HG02678 (cell line): ENCODE measurements around the gene RPL21.
"Not testable (repeated sequence)": the region's sequence is repeated elsewhere in the genome, so short reads cannot be mapped to it uniquely, and the experiment has no call there.

ENCODE experiments used
- ATAC-seq: cut with Tn5 transposase; IDR thresholded peaks from one replicate; pipeline ENCODE4 v1.9.1; 2021; ENCODE audit warnings: mild to moderate bottlenecking, moderate library complexity; ENCODE audit not compliant: unreplicated experiment

Gene RPL21

DNA sequence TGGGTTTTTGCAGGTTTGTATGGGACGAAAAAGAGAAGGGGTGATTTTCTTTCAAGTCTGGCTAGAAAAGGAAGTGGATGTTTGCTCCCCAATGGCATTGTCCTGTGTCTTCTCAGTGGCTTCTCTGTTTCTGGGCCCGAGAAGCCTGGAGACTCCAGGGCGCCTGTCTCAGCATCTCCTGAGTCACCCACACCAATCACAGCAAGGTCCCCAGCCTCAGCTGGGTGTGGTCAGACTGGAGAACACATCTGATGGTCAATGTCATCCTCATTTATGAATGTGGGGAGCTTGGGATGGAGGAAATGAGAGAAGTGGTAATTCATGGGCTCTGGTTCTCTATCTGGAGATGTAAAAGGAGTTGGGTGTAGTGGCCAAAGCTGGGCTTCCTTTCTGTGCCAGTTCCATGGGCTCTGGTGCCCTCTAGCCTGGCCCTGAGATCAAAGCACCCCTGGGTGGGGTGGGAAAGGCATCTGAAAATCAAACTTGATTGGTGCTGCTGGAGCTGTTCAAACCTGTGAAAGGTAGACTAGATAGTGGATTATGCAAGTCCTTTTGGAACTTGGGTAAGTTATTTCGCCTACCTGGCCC lies 32.6 kb downstream of the RPL21 start:
- no peak for ATAC-seq

DNA sequence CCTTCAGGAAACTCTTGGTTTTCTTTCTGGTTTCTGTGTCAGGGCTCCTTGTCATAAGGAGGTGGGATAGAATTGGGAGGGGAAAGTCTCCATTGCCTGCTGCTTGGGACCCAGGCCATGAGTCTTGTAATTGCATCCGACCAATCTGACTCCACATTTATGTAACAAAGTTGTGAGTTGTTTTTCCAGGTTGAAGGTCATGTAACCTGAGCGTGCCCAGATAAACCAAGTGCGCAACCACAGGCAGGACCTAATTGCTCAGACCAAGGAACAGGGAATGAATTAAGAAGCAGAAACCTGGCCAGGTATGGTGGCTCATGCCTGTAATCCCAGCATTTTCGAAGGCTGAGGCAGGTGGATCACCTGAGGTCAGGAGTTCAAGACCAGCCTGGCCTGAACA lies 37.0 kb downstream of the RPL21 start:
- no peak for ATAC-seq

DNA sequence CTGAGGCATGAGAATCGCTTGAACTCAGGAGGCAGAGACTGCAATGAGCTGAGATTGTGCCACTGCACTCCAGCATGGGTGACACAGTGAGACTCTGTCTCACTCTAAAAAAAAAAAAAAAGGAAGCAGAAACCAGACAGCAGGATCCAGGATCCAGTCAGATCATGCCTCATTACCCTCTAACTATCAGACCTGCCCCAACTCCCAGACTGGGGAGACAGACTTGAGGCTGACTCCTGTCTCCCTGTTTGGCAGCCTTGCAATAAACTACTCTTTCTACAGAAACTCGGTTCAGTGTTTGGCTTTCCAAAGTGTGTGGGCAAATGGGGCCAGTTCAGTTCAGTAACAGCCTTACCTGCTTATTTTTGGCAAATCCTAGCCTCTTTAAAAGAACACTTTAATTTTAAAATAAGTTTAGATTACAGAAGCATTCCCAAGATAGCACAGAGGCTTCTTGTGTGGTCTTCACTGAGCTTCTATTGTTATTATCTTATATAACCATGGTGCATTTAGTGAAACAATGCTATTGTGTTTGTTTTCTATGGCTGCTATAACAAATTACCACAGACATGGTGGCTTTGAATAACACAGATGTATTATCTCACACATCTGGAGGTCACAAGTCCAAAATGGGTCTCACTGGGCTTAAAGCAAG lies 37.8 kb downstream of the RPL21 start:
- no peak for ATAC-seq

DNA sequence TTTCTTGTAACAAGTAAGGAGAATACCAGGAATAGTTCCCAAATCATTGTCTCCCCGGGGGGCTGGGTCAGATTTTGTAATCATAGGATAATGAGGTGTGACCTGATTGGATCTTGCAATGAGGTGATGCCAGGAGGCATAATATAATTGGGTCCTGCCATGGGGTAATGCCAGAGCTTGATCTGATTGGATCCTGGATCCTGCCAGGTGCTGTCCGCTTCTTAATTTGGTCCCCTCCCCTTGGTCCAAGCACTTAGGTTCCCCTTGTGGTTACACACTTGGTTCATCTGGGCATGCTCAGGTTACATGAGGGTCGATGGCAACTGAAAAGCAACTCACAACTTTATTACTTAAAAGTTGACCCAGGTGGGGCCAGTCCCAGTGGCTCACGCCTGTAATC lies 39.4 kb downstream of the RPL21 start:
- no peak for ATAC-seq

DNA sequence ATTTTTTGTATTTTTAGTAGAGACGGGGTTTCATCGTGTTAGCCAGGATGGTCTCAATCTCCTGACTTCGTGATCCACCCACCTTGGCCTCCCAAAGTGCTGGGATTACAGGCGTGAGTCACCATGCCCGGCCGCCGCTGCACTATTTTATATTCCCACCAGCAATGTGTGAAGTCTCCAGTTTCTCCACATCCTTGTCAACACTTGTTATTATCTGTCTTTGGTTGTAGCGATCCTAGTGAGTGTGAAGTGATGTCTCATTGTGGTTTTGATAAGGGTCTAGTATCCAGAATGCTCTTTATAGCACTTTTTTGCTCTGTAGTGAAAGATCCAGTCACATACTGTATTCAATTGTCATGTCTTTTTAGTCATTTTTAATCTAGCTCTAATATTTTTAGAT lies 40.6 kb downstream of the RPL21 start:
- not testable (repeated sequence) for ATAC-seq

DNA sequence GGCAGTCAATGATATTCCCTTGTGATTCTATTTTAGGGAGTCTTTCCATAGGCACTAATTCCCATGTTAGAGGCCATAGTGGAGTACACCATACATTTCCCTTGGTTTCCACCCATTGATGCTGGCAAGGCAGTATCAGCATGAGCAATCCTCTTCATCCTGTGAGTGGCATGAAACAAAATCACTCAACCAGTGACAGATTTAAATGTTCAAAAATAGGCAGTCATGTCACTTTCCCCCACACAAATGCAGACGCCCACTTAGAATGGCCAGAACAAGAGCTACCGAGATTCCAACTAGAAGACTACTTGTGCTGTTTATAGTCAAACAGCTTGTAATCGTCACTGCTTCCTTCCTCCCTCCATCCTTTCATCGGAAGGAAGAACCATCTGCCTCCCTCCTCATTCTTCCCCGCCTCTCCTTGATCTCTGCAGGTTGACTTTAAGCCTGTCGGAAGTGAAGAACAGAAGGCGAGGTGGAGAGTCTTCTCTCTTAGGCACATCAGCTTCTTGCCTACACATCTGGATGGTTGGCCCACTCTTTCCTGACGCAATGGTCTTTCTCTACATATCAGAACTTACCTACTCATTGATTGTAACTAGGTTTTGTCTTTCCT lies 41.8 kb downstream of the RPL21 start:
- ATAC-seq, result no peak

DNA sequence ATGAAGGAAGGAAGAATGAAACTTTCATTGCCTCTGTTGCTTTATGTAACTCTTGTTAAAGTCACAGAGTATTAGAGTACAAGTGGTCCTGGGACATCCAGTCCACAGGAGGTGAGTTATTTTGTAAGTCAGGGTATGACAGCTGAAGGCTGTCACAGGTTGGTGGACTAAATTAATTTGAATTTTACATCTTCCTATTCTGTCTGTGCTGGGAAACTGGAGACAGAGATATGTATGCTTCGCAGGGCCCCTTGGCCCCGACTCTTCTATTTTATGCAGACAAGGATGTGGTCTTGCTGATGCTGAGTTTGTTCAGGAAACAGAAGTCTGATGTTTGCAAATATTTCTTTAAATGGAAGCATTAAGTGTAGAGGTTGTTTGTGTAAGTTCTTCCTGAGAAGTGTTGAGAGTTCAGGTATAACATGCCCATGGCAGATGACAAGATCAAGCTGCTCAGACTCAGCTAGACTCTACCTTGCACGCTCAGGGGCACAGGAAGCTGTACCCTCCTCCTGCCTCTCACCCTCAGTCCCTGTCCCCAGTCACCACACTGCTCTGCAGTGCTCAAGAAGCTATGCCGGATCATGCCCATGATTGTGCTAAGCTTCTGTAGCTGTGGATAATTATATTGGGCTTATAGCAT lies 42.6 kb downstream of the RPL21 start:
- ATAC-seq, result no peak

DNA sequence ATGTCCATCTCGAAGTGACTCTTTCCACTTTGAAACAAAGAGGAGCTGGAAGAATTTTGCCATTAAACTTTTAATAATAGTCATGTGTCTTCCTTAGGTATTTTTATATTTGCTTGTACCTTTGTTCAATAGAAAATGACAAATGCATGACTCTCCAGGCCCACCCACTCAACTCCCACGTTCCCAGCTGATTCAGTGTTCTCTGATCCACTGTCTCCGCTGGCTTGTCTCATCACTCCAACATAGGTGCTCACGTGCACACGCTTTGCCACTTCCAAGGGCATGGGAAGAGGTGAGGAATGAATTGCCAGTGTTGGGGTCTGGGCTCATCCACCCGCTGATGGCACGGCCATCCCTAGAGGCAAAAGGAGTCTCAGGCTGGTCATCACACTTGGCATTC lies 43.7 kb downstream of the RPL21 start:
- no peak for ATAC-seq

DNA sequence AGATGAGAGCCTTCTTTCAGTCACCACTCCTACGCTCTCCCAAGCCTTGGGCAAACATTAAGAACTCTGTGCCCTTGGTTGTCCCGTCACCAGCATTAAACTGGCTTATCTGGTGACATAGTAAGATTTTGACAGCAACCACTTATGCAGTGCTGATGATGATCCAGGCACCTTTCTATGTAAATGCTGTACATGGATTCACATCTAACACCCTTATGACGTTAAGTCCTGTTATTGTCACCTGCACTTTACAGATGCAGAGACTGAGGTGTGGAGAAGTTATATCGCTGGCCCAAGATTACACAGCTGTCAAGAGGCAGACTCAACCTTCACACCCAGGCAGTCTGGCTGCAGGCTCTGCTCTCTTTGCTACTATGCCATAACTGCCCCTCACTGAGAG lies 44.3 kb downstream of the RPL21 start:
- no peak for ATAC-seq

DNA sequence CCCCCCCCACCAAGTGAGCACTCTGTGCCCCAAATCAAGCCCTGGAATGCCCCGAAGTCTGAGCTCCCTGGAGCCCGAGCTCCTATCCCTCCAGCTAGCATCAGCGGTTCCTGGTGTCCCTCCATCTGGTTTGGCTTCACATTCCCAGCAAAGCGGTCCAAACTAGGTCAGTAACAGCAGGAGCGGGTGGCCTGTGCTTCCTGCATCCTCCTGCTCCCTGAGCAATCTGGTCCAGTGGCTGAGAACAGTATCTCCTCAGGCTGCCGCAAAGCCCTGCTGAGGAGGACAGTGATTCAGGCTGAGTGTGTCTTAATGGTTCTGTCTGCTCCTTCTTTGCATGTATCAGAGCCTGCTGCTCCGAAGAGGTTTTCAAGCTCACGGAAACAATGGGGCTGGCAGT lies 45.1 kb downstream of the RPL21 start:
- ATAC-seq, result no peak

DNA sequence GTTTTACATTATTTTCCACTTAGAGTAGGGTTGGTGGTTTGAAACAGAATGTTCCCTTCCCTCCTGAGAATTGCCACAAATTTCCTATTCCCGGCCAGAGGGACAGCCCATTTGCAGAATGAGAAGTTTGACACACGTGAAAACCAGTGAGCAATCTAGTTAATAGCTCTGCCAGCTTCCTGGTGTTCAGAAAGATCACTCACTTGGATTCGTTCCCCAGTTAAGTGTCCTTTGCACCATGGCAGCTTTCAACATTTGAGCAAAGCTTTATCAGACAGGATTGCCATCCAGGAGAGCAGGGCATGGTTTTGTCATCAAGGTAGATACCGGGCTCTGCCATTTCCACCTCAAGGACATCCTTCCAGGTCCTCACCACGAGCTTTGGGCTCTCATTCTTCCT lies 47.5 kb downstream of the RPL21 start:
- ATAC-seq, result no peak

DNA sequence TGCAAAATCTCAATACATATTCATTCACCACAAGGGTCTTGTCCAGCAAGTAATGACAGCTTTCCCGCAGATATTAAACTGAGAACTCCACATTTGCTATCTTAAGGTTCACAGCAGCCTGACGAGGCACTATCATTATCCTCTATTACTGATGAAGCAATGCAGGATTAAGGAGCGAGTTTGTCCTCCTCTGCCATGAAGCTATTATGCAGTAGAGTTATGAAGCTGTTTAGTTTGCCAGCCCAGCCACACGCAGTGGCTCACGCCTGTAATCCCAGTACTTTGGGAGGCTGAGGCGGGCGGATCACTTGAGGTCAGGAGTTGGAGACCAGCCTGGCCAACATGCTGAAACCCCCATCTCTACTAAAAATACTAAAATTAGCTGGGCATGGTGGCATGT lies 49.0 kb downstream of the RPL21 start:
- not testable (repeated sequence) for ATAC-seq

DNA sequence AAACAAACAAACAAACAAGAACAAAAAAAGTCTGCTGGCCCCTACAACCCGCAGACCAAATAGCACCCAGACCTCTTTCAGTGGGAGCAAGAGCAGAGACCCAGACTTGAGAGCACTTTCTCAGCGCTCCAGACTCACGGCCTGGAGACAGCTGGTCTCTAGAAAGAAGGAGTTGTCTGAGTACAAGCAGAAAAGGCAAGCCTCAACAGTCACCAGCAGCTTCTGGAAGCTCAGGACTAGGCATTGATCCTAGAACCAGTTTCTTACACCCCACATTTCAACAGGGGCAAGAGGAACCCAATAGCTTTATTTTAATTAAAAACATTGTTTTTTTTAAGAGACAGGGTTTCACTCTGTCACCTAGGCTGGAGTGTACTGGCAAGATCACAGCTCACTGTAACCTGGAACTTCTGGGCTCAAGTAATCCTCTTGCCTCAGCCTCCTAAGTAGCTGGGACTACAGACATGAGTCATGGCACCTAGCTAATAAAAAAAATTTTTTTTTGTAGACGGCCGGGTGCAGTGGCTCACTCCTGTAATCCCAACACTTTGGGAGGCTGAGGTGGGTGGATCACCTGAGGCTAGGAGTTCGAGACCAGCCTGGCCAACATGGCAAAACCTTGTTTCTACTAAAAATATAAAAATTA lies 49.7 kb downstream of the RPL21 start:
- ATAC-seq, result no peak

DNA sequence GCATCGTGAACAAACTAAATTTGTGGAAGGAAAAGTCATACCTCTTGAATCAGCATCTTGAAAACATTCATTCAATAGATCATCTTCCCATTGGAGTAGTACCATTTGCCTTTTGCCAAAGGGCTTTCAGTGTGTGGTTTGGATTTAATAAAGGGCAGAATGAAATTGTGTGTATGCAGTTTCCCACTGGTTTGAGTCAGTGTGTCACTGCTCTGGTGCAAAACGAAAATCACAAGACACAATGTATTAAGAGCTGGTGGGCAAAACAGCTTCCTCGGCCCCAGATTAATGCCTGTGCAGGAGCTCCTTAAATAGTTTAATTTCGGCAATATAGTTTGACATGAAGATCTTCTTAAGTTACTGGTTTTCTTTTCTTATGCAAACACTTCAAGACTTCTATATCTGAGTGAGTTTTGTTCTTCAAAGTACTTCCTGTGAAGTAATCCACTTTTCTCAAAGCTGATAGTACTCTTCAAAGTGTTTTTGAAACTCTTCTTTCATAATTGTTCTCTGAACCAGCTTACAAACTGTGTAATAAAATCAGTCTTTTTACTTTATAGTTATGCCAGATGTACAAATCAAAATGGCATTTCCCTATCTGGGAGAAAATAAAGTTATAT lies 51.4 kb downstream of the RPL21 start:
- ATAC-seq, result no peak

DNA sequence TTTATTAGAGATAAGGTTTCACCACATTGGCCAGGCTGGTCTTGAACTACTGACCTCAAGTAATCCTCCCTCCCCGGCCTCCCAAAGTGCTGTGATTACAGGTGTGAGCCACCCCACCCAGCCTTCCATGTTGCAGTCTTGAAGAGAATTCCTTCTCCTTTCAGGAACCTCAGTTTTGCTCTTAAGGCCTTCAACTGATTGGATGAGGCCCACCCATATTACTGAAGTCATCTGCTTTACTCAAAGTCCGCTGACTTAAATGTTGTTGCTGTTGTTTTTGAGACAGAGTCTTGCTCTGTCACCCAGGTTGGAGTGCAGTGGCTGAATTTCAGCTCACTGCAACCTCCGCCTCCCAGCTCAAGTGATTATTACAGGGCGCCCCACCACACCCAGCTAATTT lies 52.7 kb downstream of the RPL21 start:
- ATAC-seq, result no peak

DNA sequence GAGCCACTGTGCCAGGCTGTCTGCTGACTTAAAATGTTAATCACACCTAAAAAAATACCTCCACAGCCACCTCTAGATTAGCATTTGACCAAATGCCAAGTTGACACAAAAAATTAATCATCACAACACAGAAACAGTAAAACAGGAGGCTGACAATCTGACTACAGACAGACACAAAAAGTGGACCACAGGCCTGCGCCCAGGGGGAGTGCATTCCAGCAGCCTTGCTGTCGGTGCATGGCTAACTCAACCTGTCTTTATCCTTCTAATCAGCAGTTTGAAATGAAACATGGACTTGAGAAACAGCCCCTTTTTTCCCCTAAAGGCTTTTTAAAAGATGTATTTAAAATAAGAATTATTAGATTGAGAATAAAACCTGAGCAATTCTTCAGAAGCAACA lies 53.3 kb downstream of the RPL21 start:
- no peak for ATAC-seq
